Large intestine (tissue), 3 donors: ENCODE results near the gene ARSK. TPM values are rescaled to one million over a fixed set of nuclear protein-coding genes. Genes with fewer than 3 reads are reported as not detected.

Experiments used
- DNase-seq, 2 donors: peaks; one replicate each; pipeline versions ENCODE4 v3.0.0 to v3.0.0-alpha.2; 2013
- H3K27ac ChIP-seq: one replicate; pipeline ENCODE4 v1.5.1; 2013; ENCODE audit warnings: low read length
- H3K27me3 ChIP-seq: 2 replicates; pipeline ENCODE4 v1.6.1; 2013; ENCODE audit warnings: low read length; ENCODE audit not compliant: control insufficient read depth, insufficient read depth
- H3K36me3 ChIP-seq: 2 replicates; pipeline ENCODE4 v1.6.1; 2013; ENCODE audit warnings: low read length; ENCODE audit not compliant: control insufficient read depth, insufficient read depth
- H3K4me1 ChIP-seq: one replicate; pipeline ENCODE4 v1.6.1; 2013; ENCODE audit warnings: low read length; ENCODE audit not compliant: control insufficient read depth, insufficient read depth
- H3K4me3 ChIP-seq: one replicate; pipeline ENCODE4 v1.5.1; 2013; ENCODE audit warnings: low read length
- H3K9me3 ChIP-seq: one replicate; pipeline ENCODE4 v1.6.1; 2013; ENCODE audit warnings: mild to moderate bottlenecking, low read depth, low read length, moderate library complexity; ENCODE audit not compliant: control insufficient read depth
- WGBS: methylation state at CpG from one replicate; pipeline ENCODE4 v1.1.5; 2013; ENCODE audit warnings: low lambda C conversion rate; ENCODE audit not compliant: insufficient coverage; 5-methylcytosine and 5-hydroxymethylcytosine counted together
- polyA plus RNA-seq: library from polyadenylated mRNA; unstranded; fragments of 120-200 nt; gene quantifications from one replicate; pipeline ENCODE4 v1.2.1, GENCODE V29; 2013

Gene ARSK
- polyA plus RNA-seq, 1 donor, result 7.9 TPM

DNA sequence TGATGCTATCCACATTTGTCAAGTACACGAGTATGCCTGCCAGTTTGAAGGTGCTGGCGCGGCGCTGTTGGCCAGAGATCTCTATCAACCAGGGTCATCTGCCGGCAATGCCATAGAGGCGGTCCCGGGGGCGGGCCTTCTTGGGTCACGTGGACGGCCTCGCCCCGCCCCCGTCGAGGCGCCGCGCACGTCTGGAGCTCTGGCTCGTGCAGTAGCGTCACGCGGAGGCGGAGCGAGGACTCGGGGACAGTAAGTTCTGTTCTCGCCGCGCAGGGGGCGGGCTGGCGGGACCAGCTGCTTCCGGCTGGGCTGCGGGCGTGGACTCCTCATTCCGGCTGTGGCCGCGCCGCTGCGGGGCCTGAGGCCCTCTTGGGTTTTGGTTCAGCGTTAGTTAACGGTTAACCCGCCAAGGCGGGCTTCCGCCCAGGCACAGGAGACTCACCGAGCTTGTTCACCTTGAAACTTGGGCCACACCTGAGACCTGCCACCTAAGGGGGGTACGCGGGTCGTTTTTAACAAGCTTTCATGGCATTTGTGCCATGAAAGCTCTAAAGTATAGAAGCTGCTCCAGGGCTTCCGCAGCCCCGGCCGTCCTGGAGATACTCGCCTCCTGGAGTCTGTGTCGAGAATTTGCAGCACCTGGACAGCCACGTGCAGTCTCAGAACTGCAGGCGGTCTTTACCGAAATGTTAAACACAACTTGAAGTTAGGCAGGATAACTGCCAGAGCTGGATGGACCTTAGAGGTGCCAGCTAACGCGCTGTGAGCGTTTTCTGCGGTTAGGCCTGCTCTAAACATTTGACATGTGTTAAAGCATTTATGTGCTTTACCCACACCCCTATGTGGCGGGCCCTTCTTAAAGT is 91.9 kb downstream of the ARSK start, which contains the start of gene RFESD:
Gene RFESD, plus strand, starts transcription at position 209 of the 863 bp plus-strand sequence. CDS start 5,495 bp downstream, outside the sequence.
- peak; percentile 99 for DNase-seq
- no CpG with 5 or more reads among the region's 60 CpGs for WGBS

DNA sequence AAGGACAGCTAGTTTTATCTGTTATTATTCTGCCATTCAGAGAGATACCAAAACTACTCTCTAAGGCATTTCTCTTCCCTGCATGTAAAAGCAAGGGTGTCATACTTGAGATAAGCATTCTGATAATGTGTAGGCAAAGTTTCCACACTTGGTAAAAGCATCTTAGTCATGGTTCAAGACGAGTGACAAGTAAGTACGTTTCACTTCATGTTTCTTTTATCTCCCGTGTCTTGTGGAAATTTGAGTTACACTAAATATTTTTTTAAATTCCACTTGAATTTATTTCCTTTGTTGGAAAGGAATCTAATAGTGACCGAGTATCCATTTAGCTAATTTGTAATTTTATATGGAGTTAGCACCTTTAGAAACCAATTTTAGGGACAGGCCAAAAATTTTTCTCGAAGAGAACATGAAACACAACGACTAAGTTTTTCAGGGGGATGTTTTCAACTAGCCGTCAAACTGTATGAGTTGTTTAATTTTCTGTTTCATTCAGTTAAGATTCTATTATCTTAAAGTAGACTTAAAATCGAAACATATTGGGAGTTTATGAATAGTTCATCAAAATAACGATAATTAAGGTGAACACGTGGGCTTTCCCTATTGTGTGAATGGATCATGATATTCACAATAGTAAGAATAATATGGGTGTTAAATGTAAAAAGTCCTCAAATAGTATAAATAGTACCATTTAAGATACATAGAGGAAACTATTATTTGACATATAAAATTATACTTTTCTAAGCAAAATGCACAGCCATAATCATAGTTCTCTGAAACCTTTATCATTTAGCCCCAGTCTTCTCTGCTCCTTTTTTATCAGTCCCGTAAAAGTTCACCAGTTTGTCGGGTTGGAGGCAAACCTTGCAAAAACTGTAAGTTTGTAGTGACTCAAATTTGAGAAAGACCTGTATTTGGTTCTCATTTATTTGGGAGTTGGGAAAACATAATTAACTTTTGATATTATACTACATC is 93.3 kb downstream of the ARSK start:
- DNase-seq, result no peak
- Histone ChIP-seq H3K9me3 (peaks cover 3% of the 10 kb centered on the region), H3K27ac (peak overlapping the region; percentile 84), H3K36me3 (no peaks in the 10 kb centered on the region), H3K27me3 (no peaks in the 10 kb centered on the region), H3K4me3 (no peak overlapping the region), H3K4me1 (peaks cover 6% of the 10 kb centered on the region)
- WGBS, result 88% methylated on average over 7 of the region's 12 CpGs

More for the DNA sequence above, 91.9 kb downstream of the ARSK start, which contains the start of gene RFESD:
- Histone ChIP-seq H3K4me3 (peak within 1 kb of the TSS; percentile 58), H3K36me3 (no peaks in the 10 kb centered on the region), H3K27ac (peak within 1 kb of the TSS; percentile 84), H3K27me3 (no peaks in the 10 kb centered on the region), H3K4me1 (peaks cover 15% of the 10 kb centered on the region), H3K9me3 (peaks cover 3% of the 10 kb centered on the region)

GRCh38 chr5:95649274-95649673 is 94.4 kb downstream of the ARSK start:
- H3K27ac ChIP-seq, result no peak overlapping the region
- H3K36me3 ChIP-seq, result no peaks in the 10 kb centered on the region
- H3K9me3 ChIP-seq, result peaks cover 3% of the 10 kb centered on the region
- H3K27me3 ChIP-seq, result no peaks in the 10 kb centered on the region
- no peak overlapping the region for H3K4me3 ChIP-seq
- H3K4me1 ChIP-seq, result peaks cover 6% of the 10 kb centered on the region
- DNase-seq, result no peak

GRCh38 chr5:95649842-95650620 is 95.1 kb downstream of the ARSK start:
- Histone ChIP-seq H3K4me1 (peaks cover 6% of the 10 kb centered on the region), H3K9me3 (peaks cover 3% of the 10 kb centered on the region), H3K36me3 (no peaks in the 10 kb centered on the region), H3K27me3 (no peaks in the 10 kb centered on the region), H3K27ac (no peak overlapping the region), H3K4me3 (no peak overlapping the region)
- DNase-seq, result no peak

- Histone ChIP-seq H3K27me3 (no peaks in the 10 kb centered on the region), H3K4me3 (no peak overlapping the region), H3K9me3 (no peaks in the 10 kb centered on the region), H3K4me1 (no peaks in the 10 kb centered on the region), H3K27ac (no peak overlapping the region), H3K36me3 (no peaks in the 10 kb centered on the region)
- DNase-seq, result no peak
- 100% methylated on average over 1 of the region's 1 CpG for WGBS
These were observed 97.9 kb downstream of the ARSK start for GRCh38 chr5:95652849-95653248.

GRCh38 chr5:95654196-95654595 is 99.3 kb downstream of the ARSK start:
- H3K4me3 ChIP-seq, result no peak overlapping the region
- H3K4me1 ChIP-seq, result no peaks in the 10 kb centered on the region
- no peaks in the 10 kb centered on the region for H3K27me3 ChIP-seq
- no peak overlapping the region for H3K27ac ChIP-seq
- no peaks in the 10 kb centered on the region for H3K36me3 ChIP-seq
- H3K9me3 ChIP-seq, result no peaks in the 10 kb centered on the region
- DNase-seq, result no peak
- WGBS, result 100% methylated on average over 1 of the region's 3 CpGs

Other genes starting within 250 kb of the ARSK start
- gene FAM81B, start 163.7 kb upstream of the ARSK start, polyA plus RNA-seq, result 0.39 TPM
- gene SKIC3, start 124 bp upstream of the ARSK start, polyA plus RNA-seq, result 76.2 TPM
- 0.90 TPM for gene GPR150, start 65.0 kb downstream of the ARSK start, polyA plus RNA-seq
- 3.2 TPM for gene RFESD, start 91.7 kb downstream of the ARSK start, polyA plus RNA-seq
- gene SPATA9, start 127.9 kb downstream of the ARSK start, polyA plus RNA-seq, result 1.1 TPM
- gene RHOBTB3, start 176.2 kb downstream of the ARSK start, polyA plus RNA-seq, result 47.5 TPM